ENCODE data around the gene CAPN11. TPM values are rescaled to one million over a fixed set of nuclear protein-coding genes. Genes with fewer than 3 reads are reported as not detected.

CAPN11 gene
- total RNA-seq, 4 donors from 2014 or later = 0.19 to 0.45 (median 0.27) TPM; not detected in 1

- no peaks in the 10 kb centered on the region for H3K9me3 ChIP-seq
- H3K36me3 ChIP-seq = no peaks in the 10 kb centered on the region
- peak overlapping the region; percentile 56 to 70 for H3K4me3 ChIP-seq
- H3K27me3 ChIP-seq = no peaks in the 10 kb centered on the region
- H3K27ac ChIP-seq = peak overlapping the region; percentile 76 to 99 (median 98)
- peaks cover 3 to 82% (median 38%) of the 10 kb centered on the region in 3 donors for H3K4me1 ChIP-seq
- TF ChIP-seq POLR2AphosphoS5 (IDR thresholded peaks at IDR 0.05) = peak; percentile 58
- no peak for TF ChIP-seq EP300 (IDR thresholded peaks at IDR 0.05)
- peak; percentile 79 to 83 for TF ChIP-seq POLR2A (IDR thresholded peaks at IDR 0.05)
- TF ChIP-seq, protein P1, sequence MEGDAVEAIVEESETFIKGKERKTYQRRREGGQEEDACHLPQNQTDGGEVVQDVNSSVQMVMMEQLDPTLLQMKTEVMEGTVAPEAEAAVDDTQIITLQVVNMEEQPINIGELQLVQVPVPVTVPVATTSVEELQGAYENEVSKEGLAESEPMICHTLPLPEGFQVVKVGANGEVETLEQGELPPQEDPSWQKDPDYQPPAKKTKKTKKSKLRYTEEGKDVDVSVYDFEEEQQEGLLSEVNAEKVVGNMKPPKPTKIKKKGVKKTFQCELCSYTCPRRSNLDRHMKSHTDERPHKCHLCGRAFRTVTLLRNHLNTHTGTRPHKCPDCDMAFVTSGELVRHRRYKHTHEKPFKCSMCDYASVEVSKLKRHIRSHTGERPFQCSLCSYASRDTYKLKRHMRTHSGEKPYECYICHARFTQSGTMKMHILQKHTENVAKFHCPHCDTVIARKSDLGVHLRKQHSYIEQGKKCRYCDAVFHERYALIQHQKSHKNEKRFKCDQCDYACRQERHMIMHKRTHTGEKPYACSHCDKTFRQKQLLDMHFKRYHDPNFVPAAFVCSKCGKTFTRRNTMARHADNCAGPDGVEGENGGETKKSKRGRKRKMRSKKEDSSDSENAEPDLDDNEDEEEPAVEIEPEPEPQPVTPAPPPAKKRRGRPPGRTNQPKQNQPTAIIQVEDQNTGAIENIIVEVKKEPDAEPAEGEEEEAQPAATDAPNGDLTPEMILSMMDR (IDR thresholded peaks at IDR 0.05) = peak in 1 of 4 experiments; percentile 4
- peak; percentile 78 for ATAC-seq
- 0 to 4% methylated on average over 2 to 5 of the region's 45 CpGs for WGBS, 2 donors (ENCODE audit: low coverage in 1 of 2)
Observed at GRCh38 chr6:44219053-44219814, 60.6 kb downstream of the CAPN11 start.

- no peak for TF ChIP-seq EP300 (IDR thresholded peaks at IDR 0.05)
- TF ChIP-seq, protein P1 (IDR thresholded peaks at IDR 0.05) = no peak
- no peak for TF ChIP-seq POLR2A (IDR thresholded peaks at IDR 0.05)
- no peak for TF ChIP-seq POLR2AphosphoS5 (IDR thresholded peaks at IDR 0.05)
- no peak for ATAC-seq
- 39 to 76% methylated on average over 7 to 15 of the region's 28 CpGs for WGBS, 2 donors (ENCODE audit: low coverage in 1 of 2)
- Histone ChIP-seq H3K4me3 (peak overlapping the region; percentile 56 to 70), H3K27me3 (no peaks in the 10 kb centered on the region), H3K27ac (peak overlapping the region; percentile 76 to 99 (median 98)), H3K9me3 (no peaks in the 10 kb centered on the region), H3K4me1 (peaks cover 3 to 90% (median 47%) of the 10 kb centered on the region in 3 donors), H3K36me3 (no peaks in the 10 kb centered on the region)
Observed at GRCh38 chr6:44219815-44220784, 61.5 kb downstream of the CAPN11 start.

DNA sequence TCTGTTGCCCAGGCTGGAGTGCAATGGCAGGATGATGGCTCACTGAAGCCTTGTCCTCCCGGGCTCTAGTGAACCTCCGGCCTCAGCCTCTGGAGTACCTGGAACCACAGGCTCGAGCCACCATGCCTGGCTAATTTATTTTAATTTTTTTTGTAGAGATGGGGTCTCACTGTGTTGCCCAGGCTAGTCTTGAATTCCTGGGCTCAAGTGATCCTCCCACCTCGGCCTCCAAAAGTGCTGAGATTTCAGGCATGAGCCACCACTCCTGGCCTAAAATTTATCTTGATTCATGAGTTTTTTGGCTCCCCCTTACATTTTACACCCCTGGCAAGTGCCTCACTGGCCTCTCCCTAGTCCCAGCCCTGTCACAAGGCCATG is 62.3 kb downstream of the CAPN11 start:
- Histone ChIP-seq H3K4me3 (peak overlapping the region in 1 of 2 donors; percentile 86), H3K27me3 (no peaks in the 10 kb centered on the region), H3K4me1 (peaks cover 3 to 97% (median 55%) of the 10 kb centered on the region in 3 donors), H3K9me3 (no peaks in the 10 kb centered on the region), H3K27ac (peak overlapping the region; percentile 76 to 99 (median 98)), H3K36me3 (no peaks in the 10 kb centered on the region)
- 60 to 66% methylated on average over 4 of the region's 4 CpGs for WGBS, 2 donors (ENCODE audit: low coverage in 1 of 2)
- TF ChIP-seq EP300 (IDR thresholded peaks at IDR 0.05) (no peak), POLR2A (IDR thresholded peaks at IDR 0.05) (no peak), POLR2AphosphoS5 (IDR thresholded peaks at IDR 0.05) (no peak)
- TF ChIP-seq, protein P1 (IDR thresholded peaks at IDR 0.05) = no peak
- no peak for ATAC-seq

GRCh38 chr6:44221291-44221960 is 62.8 kb downstream of the CAPN11 start:
- peak; percentile 88 for TF ChIP-seq POLR2AphosphoS5 (IDR thresholded peaks at IDR 0.05)
- TF ChIP-seq POLR2A (IDR thresholded peaks at IDR 0.05) = no peak
- no peak for TF ChIP-seq EP300 (IDR thresholded peaks at IDR 0.05)
- TF ChIP-seq, protein P1 (IDR thresholded peaks at IDR 0.05) = peak in 3 of 4 experiments; percentile 88 to 93 (median 91)
- no peaks in the 10 kb centered on the region for H3K9me3 ChIP-seq
- H3K27me3 ChIP-seq = no peaks in the 10 kb centered on the region
- WGBS, 2 donors (ENCODE audit: low coverage in 1 of 2) = 6 to 11% methylated on average over 2 of the region's 4 CpGs
- H3K4me1 ChIP-seq = peaks cover 3 to 97% (median 60%) of the 10 kb centered on the region in 3 donors
- no peaks in the 10 kb centered on the region for H3K36me3 ChIP-seq
- peak overlapping the region; percentile 76 to 99 (median 98) for H3K27ac ChIP-seq
- peak overlapping the region in 1 of 2 donors; percentile 86 for H3K4me3 ChIP-seq
- peak; percentile 75 for ATAC-seq
